Astrocyte (in vitro differentiated cells and primary cell): ENCODE measurements around the gene IGF1R. TPM values are rescaled to one million over a fixed set of nuclear protein-coding genes. Genes with fewer than 3 reads are reported as not detected.

Experiments
- DNase-seq: peaks from one replicate; pipeline ENCODE4 v3.0.0-alpha.2; 2010; ENCODE audit warnings: low read depth
- FAIRE-seq: peaks from 2 replicates; lab custom pipeline; 2011; peaks lifted over from hg19 to GRCh38; lab: Jason Lieb, UNC
- H2AFZ ChIP-seq: 2 replicates; pipeline ENCODE4 v1.6.0; 2012; ENCODE audit warnings: low read depth, low read length, inconsistent platforms
- H3K27ac ChIP-seq: 2 replicates; pipeline ENCODE4 v1.5.1; 2011; ENCODE audit warnings: low read depth, low read length, inconsistent platforms
- H3K27me3 ChIP-seq: 2 replicates; pipeline ENCODE4 v1.6.0; 2011; ENCODE audit warnings: low read length, inconsistent platforms; ENCODE audit not compliant: insufficient read depth
- H3K36me3 ChIP-seq: 2 replicates; pipeline ENCODE4 v1.5.1; 2011; ENCODE audit warnings: low read length, inconsistent platforms; ENCODE audit not compliant: insufficient read depth
- H3K4me1 ChIP-seq: 2 replicates; pipeline ENCODE4 v1.5.1; 2011; ENCODE audit warnings: low read length, inconsistent platforms; ENCODE audit not compliant: insufficient read depth
- H3K4me2 ChIP-seq: 2 replicates; pipeline ENCODE4 v1.6.0; 2012; ENCODE audit warnings: low read length, inconsistent platforms
- H3K4me3 ChIP-seq: 2 replicates; pipeline ENCODE4 v1.5.1; 2011; ENCODE audit warnings: low read depth, mild to moderate bottlenecking, low read length, inconsistent platforms; ENCODE audit not compliant: insufficient read depth
- H3K79me2 ChIP-seq: 2 replicates; pipeline ENCODE4 v1.6.0; 2012; ENCODE audit warnings: mild to moderate bottlenecking, low read length, inconsistent platforms; ENCODE audit not compliant: insufficient read depth
- H3K9ac ChIP-seq: 2 replicates; pipeline ENCODE4 v1.6.0; 2012; ENCODE audit warnings: mild to moderate bottlenecking, low read length, inconsistent platforms
- H3K9me3 ChIP-seq: 2 replicates; pipeline ENCODE4 v1.5.1; 2012; ENCODE audit warnings: low read depth, mild to moderate bottlenecking, low read length, inconsistent platforms; ENCODE audit not compliant: insufficient read depth
- H4K20me1 ChIP-seq: 2 replicates; pipeline ENCODE4 v1.6.0; 2012; ENCODE audit warnings: low read length, inconsistent platforms; ENCODE audit not compliant: insufficient read depth
- H3K27ac Mint-ChIP-seq: one replicate; pipeline ENCODE4 v1.8.0; 2021; ENCODE audit warnings: mild to moderate bottlenecking, mixed read lengths; ENCODE audit not compliant: unreplicated experiment
- H3K27me3 Mint-ChIP-seq: one replicate; pipeline ENCODE4 v1.8.0; 2021; ENCODE audit warnings: low read depth, mixed read lengths; ENCODE audit not compliant: unreplicated experiment
- H3K36me3 Mint-ChIP-seq: one replicate; pipeline ENCODE4 v1.8.0; 2021; ENCODE audit warnings: low read depth, mixed read lengths; ENCODE audit not compliant: unreplicated experiment
- H3K4me1 Mint-ChIP-seq: one replicate; pipeline ENCODE4 v1.8.0; 2021; ENCODE audit warnings: low read depth, mixed read lengths; ENCODE audit not compliant: unreplicated experiment
- H3K4me3 Mint-ChIP-seq: one replicate; pipeline ENCODE4 v1.8.0; 2021; ENCODE audit warnings: mild to moderate bottlenecking, moderate library complexity, mixed read lengths; ENCODE audit not compliant: unreplicated experiment
- H3K9me3 Mint-ChIP-seq: one replicate; pipeline ENCODE4 v1.8.0; 2021; ENCODE audit warnings: mild to moderate bottlenecking, mixed read lengths; ENCODE audit not compliant: unreplicated experiment
- CTCF ChIP-seq: IDR thresholded peaks from 2 replicates; pipeline ENCODE4 v1.5.1; 2011; ENCODE audit warnings: low read depth, mild to moderate bottlenecking, inconsistent platforms, low read length, moderate library complexity; ENCODE audit not compliant: insufficient read depth
- EZH2 ChIP-seq: IDR thresholded peaks from 2 replicates; pipeline ENCODE4 v1.6.1; 2012; ENCODE audit warnings: mild to moderate bottlenecking, low read length, inconsistent platforms; ENCODE audit not compliant: insufficient read depth
- total RNA-seq: library from RNA; stranded (reverse); gene quantifications from 2 replicates; pipeline ENCODE4 v1.2.1, GENCODE V29; 2021

Gene IGF1R
- total RNA-seq, 1 donor from 2014 or later = 270 TPM

GRCh38 chr15:98996169-98996568 lies 347.8 kb downstream of the IGF1R start:
- TF ChIP-seq CTCF = no peak
- TF ChIP-seq EZH2 = no peak
- Histone ChIP-seq H4K20me1 (no peaks in the 10 kb centered on the region), H3K79me2 (no peaks in the 10 kb centered on the region), H3K4me1 (no peaks in the 10 kb centered on the region), H3K27ac (no peak overlapping the region), H3K9me3 (no peaks in the 10 kb centered on the region), H2AFZ (no peak overlapping the region), H3K9ac (no peak overlapping the region), H3K36me3 (no peaks in the 10 kb centered on the region), H3K27me3 (no peaks in the 10 kb centered on the region), H3K4me3 (no peak overlapping the region), H3K4me2 (no peak overlapping the region)
- no peaks in the 10 kb centered on the region for H3K4me1 Mint-ChIP-seq
- FAIRE-seq (no peak), DNase-seq (no peak)
- peaks cover 17% of the 10 kb centered on the region for H3K9me3 Mint-ChIP-seq
- peaks cover 4% of the 10 kb centered on the region for H3K36me3 Mint-ChIP-seq
- peaks cover 22% of the 10 kb centered on the region for H3K27me3 Mint-ChIP-seq
- no peak overlapping the region for H3K4me3 Mint-ChIP-seq
- H3K27ac Mint-ChIP-seq = no peak overlapping the region

GRCh38 chr15:98996624-98997023 lies 348.3 kb downstream of the IGF1R start:
- no peak for FAIRE-seq
- H3K27ac ChIP-seq = no peak overlapping the region
- H3K9me3 ChIP-seq = no peaks in the 10 kb centered on the region
- DNase-seq = no peak
- Mint-ChIP-seq H3K27ac (no peak overlapping the region), H3K27me3 (peaks cover 20% of the 10 kb centered on the region), H3K4me3 (no peak overlapping the region), H3K4me1 (no peaks in the 10 kb centered on the region), H3K9me3 (peaks cover 15% of the 10 kb centered on the region), H3K36me3 (peaks cover 4% of the 10 kb centered on the region)
- no peaks in the 10 kb centered on the region for H3K4me1 ChIP-seq
- no peaks in the 10 kb centered on the region for H3K79me2 ChIP-seq
- no peaks in the 10 kb centered on the region for H3K36me3 ChIP-seq
- no peak overlapping the region for H3K9ac ChIP-seq
- H2AFZ ChIP-seq = no peak overlapping the region
- no peak overlapping the region for H3K4me2 ChIP-seq
- no peaks in the 10 kb centered on the region for H4K20me1 ChIP-seq
- no peaks in the 10 kb centered on the region for H3K27me3 ChIP-seq
- TF ChIP-seq EZH2 (no peak), CTCF (no peak)
- H3K4me3 ChIP-seq = no peak overlapping the region

- no peak for TF ChIP-seq EZH2
- H3K27ac Mint-ChIP-seq = no peak overlapping the region
- no peaks in the 10 kb centered on the region for H3K9me3 ChIP-seq
These were observed 349.0 kb downstream of the IGF1R start for GRCh38 chr15:98997312-98997711.

More at GRCh38 chr15:98997312-98997711, 349.0 kb downstream of the IGF1R start:
- Mint-ChIP-seq H3K9me3 (peaks cover 10% of the 10 kb centered on the region), H3K36me3 (peaks cover 4% of the 10 kb centered on the region), H3K4me3 (no peak overlapping the region), H3K4me1 (no peaks in the 10 kb centered on the region), H3K27me3 (peaks cover 17% of the 10 kb centered on the region)
- no peak for DNase-seq
- Histone ChIP-seq H3K9ac (no peak overlapping the region), H3K4me3 (no peak overlapping the region), H3K4me2 (no peak overlapping the region), H3K27me3 (no peaks in the 10 kb centered on the region), H3K36me3 (no peaks in the 10 kb centered on the region), H3K4me1 (no peaks in the 10 kb centered on the region), H4K20me1 (no peaks in the 10 kb centered on the region), H2AFZ (no peak overlapping the region), H3K27ac (no peak overlapping the region), H3K79me2 (no peaks in the 10 kb centered on the region)
- no peak for FAIRE-seq
